HG03196 (cell line): ENCODE measurements around the gene COL4A2.
"Not testable (repeated sequence)": the region's sequence is repeated elsewhere in the genome, so short reads cannot be mapped to it uniquely, and the experiment has no call there.

Source experiments
- ATAC-seq: cut with Tn5 transposase; IDR thresholded peaks from one replicate; pipeline ENCODE4 v1.9.1; 2021; ENCODE audit not compliant: unreplicated experiment

COL4A2 gene

GRCh38 chr13:110450016-110450900 is 143.2 kb downstream of the COL4A2 start:
- no peak for ATAC-seq

GRCh38 chr13:110450941-110451730 is 144.1 kb downstream of the COL4A2 start:
- no peak for ATAC-seq

DNA sequence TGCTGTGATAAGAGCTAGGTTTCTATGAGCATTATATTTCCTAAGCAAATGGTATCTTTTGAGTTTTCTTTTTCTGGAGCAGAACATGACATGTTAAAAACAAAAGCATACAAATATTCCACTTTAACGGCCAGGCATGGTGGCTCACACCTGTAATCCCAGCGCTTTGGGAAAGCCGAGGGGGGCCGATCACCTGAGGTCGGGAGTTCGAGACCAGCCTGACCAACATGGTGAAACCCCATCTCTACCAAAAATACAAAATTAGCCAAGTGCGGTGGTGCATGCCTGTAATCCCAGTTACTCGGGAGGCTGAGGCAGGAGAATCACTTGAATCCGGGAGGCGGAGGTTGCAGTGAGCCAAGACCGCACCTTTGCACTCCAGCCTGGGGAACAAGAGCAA is 146.0 kb downstream of the COL4A2 start:
- not testable (repeated sequence) for ATAC-seq

DNA sequence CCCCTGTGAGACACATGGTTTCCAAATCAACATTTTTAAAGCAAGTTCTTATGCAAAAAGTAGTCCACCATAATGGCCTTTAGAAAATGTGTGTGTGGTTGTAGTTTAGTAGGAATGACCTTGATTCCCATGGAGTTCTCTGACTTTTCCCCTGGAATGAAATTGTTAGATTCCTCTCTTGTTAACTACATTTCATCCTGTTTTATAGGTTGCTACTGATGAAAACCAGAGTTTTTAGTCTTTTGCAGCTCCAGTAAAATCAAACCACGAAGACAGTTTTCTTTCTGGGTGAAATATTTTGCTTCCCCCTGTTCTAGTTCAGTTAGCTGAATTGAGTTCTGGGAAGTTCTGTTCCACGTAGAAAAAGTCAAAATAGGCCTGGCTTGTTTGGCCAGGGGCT is 146.7 kb downstream of the COL4A2 start:
- ATAC-seq: no peak

- ATAC-seq: no peak
These were observed 147.3 kb downstream of the COL4A2 start for GRCh38 chr13:110454227-110454859.

GRCh38 chr13:110454956-110455355 is 147.9 kb downstream of the COL4A2 start:
- no peak for ATAC-seq

GRCh38 chr13:110455444-110455843 is 148.4 kb downstream of the COL4A2 start:
- ATAC-seq: no peak

DNA sequence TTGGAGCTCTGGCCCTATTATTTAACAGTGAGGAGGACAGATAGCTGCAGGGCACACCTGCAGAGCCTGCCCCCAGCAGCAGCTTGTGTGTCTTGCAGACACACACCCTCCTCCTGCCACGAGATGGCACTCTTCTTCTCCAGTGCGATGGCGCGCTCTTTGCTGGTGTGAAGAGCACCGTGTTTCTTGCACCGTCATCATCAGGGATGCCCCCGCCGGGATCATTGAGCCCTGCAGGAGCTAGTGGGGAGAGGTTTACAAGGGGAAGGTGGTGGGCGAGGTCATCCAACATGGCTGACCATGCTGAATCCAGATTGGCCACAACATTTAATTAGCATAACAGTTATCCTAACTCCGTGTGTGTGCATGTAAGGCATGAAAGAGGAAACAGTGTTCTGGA is 148.9 kb downstream of the COL4A2 start:
- ATAC-seq: peak; percentile 97

DNA sequence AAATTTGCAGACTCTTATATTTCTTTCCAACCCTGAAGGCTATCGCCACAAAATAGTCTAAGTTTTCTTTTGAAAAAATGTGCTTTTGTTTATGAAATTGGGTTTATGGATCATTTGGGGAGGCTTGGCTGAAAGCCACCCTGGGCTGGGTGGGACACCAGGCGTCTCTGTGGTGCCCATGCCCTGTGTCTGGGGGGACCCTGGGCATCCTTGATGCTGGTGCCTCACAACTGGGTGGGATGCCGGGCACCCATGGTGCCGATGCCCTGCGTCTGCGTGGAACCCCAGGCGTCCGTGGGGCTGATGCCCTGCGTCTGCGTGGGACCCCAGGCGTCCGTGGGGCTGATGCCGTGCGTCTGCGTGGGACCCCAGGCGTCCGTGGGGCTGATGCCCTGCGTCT is 149.5 kb downstream of the COL4A2 start:
- ATAC-seq: no peak

DNA sequence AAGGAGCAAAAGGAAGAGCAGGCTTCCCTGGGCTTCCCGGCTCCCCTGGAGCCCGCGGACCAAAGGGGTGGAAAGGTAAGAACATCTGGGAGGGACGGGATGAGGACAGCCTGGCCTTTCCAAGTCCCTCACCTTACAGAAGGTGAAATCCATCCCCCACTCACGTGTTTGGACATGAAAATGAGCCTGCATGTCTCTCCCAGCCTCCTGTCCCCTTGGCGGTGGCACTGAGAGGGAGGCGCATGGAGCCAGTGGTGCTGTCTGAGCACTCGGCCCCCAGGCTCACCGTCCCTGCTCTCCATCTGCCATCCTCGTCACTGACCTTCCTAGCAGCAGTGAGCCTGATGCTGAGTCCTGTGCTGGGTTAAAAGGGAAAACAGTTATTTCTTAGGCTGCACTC is 150.3 kb downstream of the COL4A2 start:
- no peak for ATAC-seq

DNA sequence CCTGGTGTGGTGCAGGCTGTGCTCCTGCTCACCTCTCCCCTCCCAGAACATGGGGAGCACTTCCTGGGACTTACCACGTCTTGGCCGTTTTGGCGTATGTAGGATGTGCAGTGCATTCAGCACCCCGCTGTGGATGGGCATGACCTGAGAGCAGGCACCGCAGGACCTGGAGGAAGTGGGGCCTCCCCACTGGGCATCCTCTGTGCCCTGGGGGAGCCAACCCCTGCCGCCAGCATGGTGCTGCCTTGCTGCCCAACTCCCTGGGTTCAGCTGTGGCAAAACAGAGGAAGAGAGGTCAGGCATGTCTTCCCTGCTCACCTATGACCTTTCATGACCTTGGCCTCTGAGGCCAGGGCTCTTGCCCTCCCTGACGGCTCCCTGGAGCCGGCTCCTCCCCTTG is 150.9 kb downstream of the COL4A2 start:
- no peak for ATAC-seq

- no peak for ATAC-seq
These were observed 151.7 kb downstream of the COL4A2 start for GRCh38 chr13:110458594-110459365.

DNA sequence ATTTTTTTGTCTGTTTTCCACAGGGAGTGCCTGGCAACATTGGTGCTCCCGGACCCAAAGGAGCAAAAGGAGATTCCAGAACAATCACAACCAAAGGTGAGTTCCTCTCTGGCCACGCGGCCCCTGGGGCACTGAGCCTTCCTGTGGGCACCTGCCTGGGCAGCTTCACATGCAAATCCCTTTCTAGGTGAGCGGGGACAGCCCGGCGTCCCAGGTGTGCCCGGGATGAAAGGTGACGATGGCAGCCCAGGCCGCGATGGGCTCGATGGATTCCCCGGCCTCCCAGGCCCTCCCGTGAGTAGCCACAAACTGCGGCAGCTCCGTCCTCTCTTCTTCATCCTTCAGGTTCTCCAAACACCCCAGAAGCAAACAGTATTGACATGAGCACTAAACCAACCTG is 155.0 kb downstream of the COL4A2 start:
- ATAC-seq: no peak

GRCh38 chr13:110463156-110463555 is 156.1 kb downstream of the COL4A2 start:
- ATAC-seq: no peak

DNA sequence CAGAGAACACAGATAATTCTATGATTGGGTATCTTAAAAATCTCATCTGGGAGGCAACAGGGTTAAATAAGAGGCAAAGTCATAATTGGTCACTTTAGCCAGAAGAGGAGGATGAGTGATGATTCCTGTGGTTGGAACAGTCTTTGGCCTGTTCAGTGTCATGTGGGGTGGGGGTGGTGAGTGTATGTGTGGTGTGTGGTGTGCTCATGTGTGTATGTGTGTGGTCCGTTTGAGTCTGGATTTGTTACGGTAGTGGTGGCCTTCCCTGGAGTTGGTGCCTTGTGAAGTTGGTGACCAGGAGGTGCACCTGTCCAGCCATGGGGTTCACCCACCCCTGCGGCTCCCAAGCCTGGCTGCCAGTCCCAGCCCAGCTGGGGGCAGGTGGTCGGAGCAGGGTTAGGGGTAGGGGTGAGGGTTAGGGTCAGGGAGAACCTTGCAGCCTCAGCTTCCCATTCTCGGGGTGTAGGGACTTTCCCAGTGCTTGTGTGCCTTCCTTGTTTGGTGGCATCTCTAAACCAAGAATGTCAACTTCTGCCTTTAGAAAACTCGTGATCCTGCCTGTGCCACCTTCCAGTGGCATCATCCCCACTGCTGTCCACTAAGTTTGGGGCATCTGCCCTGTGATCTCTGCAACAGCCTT is 156.9 kb downstream of the COL4A2 start:
- ATAC-seq: no peak

- no peak for ATAC-seq
These were observed 157.7 kb downstream of the COL4A2 start for GRCh38 chr13:110464556-110465333.

GRCh38 chr13:110465696-110466095 is 158.6 kb downstream of the COL4A2 start:
- no peak for ATAC-seq

DNA sequence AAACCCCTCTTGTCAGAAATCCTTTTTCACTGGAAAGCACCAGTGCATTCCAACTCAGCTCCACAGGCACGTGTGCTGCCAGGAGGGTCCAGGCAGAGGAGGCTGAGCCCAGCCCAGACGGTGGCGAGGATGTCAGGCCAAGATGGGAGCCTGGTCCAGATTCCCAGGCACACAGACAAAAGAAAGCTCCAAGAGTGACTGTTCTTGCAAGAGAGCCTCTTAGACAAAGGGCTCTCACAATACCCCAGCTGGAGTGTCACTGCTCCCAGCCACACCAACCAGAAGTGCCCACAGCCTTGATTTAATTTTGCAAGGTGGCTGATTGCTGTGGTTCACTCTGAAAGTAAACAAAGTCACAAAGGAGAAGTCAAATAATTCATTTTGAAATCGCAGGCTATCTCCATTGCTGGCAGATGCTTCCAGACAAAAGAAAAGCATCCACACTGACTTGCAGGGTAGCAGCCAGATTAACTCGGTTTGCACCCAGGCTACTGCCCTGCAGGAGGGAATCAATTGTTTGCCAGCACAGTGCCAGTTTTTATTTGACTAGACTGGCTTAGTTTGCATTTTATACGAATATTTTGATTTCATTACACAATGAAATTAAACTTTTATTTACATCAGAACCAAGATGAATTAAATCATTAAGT is 159.3 kb downstream of the COL4A2 start:
- ATAC-seq: no peak

GRCh38 chr13:110467516-110468110 is 160.5 kb downstream of the COL4A2 start:
- ATAC-seq: no peak
